Body of pancreas (tissue), 4 donors: ENCODE results near the gene TRIM32.

Experiments
- POLR2A ChIP-seq, 3 donors: fragments of 450-650 bp; IDR thresholded peaks; one replicate each; pipeline ENCODE4 v1.6.1; 2016; ENCODE audit warnings: antibody characterized with exemption in 3 of 3, mild to moderate bottlenecking in 2 of 3
- TF ChIP-seq, protein P1 (sequence below), 7 experiments: fragments of 450-650 bp in 4 of 7; fragments of 200-600 bp in 3 of 7; sonication (generic) in 3 of 7; IDR thresholded peaks; one replicate each; pipeline ENCODE4 v1.5.1; 2016 to 2019; ENCODE audit warnings: antibody characterized with exemption in 7 of 7

DNA sequence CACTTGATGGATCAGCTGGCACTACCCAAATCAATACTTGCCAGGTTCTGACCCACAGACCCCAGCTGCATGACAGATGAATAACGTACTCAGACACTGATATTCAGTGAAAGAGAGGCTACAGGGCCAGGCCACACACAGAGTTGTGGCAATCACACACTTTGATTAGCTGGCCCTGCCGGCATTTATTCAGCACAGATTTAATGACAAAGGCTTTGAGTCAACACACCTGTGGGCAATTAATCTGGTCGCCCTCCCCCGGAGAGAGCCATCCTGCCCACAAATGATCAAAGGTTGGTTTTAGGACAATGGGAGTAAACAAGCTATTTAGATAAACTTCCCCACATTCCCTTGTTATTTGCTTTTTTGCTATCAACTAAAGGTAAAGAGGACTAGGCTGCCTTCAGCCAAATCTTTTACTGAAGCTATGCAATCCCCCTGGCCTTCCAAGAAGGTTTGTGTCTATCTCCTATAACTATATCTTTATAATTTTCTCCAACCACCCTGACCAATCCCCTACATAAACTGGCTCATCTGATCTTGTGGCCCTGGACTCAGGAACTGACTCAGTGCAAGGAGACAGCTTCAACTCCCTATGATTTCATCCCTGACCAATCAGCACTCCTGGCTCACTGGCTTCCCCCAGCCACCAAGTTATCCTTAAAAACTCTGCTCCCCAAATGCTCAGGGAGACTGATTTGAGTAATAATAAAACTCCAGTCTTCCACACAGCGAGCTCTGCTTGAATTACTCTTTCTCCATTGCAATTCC, 12.7 kb upstream of the TRIM32 start:
- TF ChIP-seq, protein P1, sequence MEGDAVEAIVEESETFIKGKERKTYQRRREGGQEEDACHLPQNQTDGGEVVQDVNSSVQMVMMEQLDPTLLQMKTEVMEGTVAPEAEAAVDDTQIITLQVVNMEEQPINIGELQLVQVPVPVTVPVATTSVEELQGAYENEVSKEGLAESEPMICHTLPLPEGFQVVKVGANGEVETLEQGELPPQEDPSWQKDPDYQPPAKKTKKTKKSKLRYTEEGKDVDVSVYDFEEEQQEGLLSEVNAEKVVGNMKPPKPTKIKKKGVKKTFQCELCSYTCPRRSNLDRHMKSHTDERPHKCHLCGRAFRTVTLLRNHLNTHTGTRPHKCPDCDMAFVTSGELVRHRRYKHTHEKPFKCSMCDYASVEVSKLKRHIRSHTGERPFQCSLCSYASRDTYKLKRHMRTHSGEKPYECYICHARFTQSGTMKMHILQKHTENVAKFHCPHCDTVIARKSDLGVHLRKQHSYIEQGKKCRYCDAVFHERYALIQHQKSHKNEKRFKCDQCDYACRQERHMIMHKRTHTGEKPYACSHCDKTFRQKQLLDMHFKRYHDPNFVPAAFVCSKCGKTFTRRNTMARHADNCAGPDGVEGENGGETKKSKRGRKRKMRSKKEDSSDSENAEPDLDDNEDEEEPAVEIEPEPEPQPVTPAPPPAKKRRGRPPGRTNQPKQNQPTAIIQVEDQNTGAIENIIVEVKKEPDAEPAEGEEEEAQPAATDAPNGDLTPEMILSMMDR (IDR thresholded peaks at IDR 0.05) = no peak
- no peak for TF ChIP-seq POLR2A (IDR thresholded peaks at IDR 0.05)
